Body of pancreas (tissue), 4 donors: ENCODE data around the gene FHIP2A.

Source experiments
- CTCF ChIP-seq, 7 experiments: fragments of 450-650 bp in 4 of 7; fragments of 200-600 bp in 3 of 7; sonication (generic) in 3 of 7; IDR thresholded peaks; one replicate each; pipeline ENCODE4 v1.5.1; 2016 to 2019; ENCODE audit warnings: antibody characterized with exemption in 7 of 7
- POLR2A ChIP-seq, 3 donors: fragments of 450-650 bp; IDR thresholded peaks; one replicate each; pipeline ENCODE4 v1.6.1; 2016; ENCODE audit warnings: antibody characterized with exemption in 3 of 3, mild to moderate bottlenecking in 2 of 3

GRCh38 chr10:114806562-114807391, 14.8 kb upstream of the FHIP2A start:
- no peak for TF ChIP-seq CTCF (IDR thresholded peaks at IDR 0.05)
- TF ChIP-seq POLR2A (IDR thresholded peaks at IDR 0.05) = no peak
